Erythroblast (primary cell): Measurements from ENCODE around the gene GPR137.

Source experiments
- GATA1 ChIP-seq: IDR thresholded peaks from 2 replicates; pipeline ENCODE4 v1.6.1; 2011; ENCODE audit warnings: low read depth, mild to moderate bottlenecking, control low read depth, low read length, moderate library complexity
- POLR2A ChIP-seq: IDR thresholded peaks from 2 replicates; pipeline ENCODE4 v1.6.1; 2011; ENCODE audit warnings: mild to moderate bottlenecking, low read length

GRCh38 chr11:64304316-64305072 is 18.8 kb downstream of the GPR137 start:
- TF ChIP-seq POLR2A (peak; percentile 40), GATA1 (no peak)
